AG10803 (cell line): Measurements from ENCODE around the gene BRD1.

Experiments used
- DNase-seq: peaks from one replicate; pipeline ENCODE4 v3.0.0; 2010; ENCODE audit warnings: low read depth
- H3K4me3 ChIP-seq: 2 replicates; pipeline ENCODE4 v1.5.1; 2011; ENCODE audit warnings: mild to moderate bottlenecking, low read length, control low read depth
- CTCF ChIP-seq: conservative IDR thresholded peaks from 2 replicates; pipeline ENCODE4 v1.5.1; 2011; ENCODE audit warnings: mild to moderate bottlenecking, low read length, control low read depth, inconsistent platforms

The BRD1 gene

GRCh38 chr22:49791682-49792081 lies 36.0 kb downstream of the BRD1 start:
- DNase-seq = no peak
- H3K4me3 ChIP-seq = no peak overlapping the region
- TF ChIP-seq CTCF = no peak

- no peak overlapping the region for H3K4me3 ChIP-seq
- peak; percentile 53 for DNase-seq
- TF ChIP-seq CTCF = no peak
These were observed 36.8 kb downstream of the BRD1 start for GRCh38 chr22:49790912-49791311.

DNA sequence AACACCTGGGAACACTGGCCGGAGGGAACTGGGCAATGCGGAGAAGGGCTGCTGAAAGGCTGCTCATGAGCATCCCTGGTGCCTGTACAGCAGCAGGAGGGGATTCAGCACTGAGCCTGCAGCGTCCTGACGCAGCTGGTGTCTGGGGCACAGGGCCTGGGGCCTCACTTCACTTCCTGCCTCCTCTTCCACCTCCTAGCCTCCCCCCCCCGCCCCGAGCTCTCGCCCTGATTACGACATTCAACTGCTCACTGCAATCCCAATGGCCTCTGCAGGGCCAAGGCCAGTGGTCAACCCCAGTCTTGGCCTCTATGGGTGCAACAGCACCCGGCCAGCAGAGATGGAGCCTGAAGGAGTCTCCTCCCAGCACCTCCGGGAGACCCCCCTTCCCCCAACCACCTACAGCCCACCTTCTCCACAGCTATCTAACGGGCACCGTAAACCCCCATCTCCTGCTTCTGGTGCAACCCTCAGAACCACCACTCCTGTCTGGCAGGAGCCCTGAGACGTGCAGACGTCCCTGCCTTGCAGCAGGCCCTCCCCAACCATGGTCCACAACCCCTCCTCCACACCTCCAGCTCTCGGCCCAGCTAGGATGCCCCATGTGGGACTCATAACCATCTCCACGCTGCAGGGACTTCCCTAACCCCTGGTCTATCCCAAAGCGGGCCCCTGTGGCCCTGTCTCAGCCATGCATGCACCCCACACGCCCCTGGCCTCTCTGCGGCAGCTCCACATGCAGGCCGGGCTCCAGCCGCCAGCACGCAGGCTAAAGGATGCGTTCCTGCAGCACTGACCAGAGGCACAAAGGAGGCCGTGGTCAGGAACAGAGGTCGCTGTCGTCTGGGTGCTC lies 38.2 kb downstream of the BRD1 start:
- TF ChIP-seq CTCF = no peak
- H3K4me3 ChIP-seq = no peak overlapping the region
- peak; percentile 54 for DNase-seq

DNA sequence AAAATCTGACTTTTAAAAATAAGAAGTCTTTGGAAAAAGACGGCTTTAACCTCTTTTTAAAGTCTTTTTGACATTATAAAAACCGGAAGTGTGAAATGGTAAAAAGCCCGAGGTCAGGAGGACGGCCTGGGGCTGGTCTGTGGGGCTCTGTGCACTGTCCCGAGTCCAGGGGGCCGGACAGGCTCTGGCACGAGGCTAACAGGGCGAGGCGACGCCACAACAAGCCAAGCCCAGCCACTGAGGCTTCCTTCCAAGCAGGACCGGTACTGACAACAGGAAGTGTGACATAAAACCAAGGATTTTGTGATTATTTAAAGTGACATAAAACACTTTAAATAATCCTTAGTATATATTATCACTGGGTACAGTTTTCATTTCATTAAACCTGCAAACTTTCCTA lies 39.2 kb downstream of the BRD1 start:
- TF ChIP-seq CTCF = no peak
- peak; percentile 42 for DNase-seq
- no peak overlapping the region for H3K4me3 ChIP-seq

- H3K4me3 ChIP-seq = no peak overlapping the region
- no peak for TF ChIP-seq CTCF
- no peak for DNase-seq
These were observed 39.8 kb downstream of the BRD1 start for GRCh38 chr22:49787861-49788260.

DNA sequence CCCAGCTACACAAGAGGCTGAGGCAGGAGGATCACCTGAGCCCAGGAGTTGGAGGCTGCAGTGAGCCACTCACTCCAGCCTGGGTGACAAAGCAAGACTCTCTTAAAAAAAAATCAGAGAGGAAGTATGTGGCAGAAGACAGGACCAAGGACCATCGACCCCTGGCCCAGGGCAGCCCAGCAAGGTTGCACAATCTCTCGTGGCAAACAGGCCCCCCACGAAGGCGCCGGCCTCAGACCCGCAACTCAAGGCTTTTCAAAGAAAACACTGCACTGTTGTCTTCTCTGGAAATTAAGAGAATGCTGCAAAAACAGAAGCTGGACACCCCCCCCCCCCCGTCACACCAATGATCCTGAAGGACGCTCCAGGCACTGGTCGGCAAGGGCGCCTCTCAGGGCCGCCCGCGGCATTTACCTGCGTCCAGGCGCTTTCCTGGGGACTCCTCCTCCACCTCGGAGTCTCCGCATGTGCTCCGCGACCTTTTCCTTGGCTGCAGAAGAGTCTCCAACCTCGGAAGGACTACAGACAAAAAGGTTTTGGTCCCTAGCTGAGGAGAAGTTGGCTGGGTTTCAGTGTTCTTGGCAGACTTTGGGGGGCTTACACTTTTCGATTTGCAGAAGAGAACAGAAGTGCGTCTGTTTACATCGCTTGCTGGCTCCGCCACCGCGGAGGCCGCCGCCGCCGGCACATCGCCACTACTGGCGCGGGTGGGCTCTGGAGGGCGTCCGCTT lies 40.5 kb downstream of the BRD1 start:
- H3K4me3 ChIP-seq = no peak overlapping the region
- no peak for DNase-seq
- no peak for TF ChIP-seq CTCF
